D721Med (cell line): ENCODE results near the gene UST.

Experiments
- DNase-seq: peaks from one replicate; pipeline ENCODE4 v3.0.0; 2011; ENCODE audit warnings: low spot score; ENCODE audit not compliant: insufficient read length
- FAIRE-seq: peaks from 2 replicates; lab custom pipeline; 2011; peaks lifted over from hg19 to GRCh38; lab: Jason Lieb, UNC
- CTCF ChIP-seq: IDR thresholded peaks from 2 replicates; pipeline ENCODE4 v1.5.1; 2012; ENCODE audit warnings: mild to moderate bottlenecking, control low read depth; ENCODE audit not compliant: insufficient read depth; ENCODE audit errors: missing control alignments

UST gene

GRCh38 chr6:148962854-148963515 is 216.2 kb downstream of the UST start:
- FAIRE-seq (no peak), DNase-seq (no peak)
- no peak for TF ChIP-seq CTCF

GRCh38 chr6:148963738-148964137 is 216.9 kb downstream of the UST start:
- TF ChIP-seq CTCF, result no peak
- DNase-seq, result no peak
- FAIRE-seq, result no peak

GRCh38 chr6:148964467-148964866 is 217.6 kb downstream of the UST start:
- FAIRE-seq (no peak), DNase-seq (no peak)
- TF ChIP-seq CTCF, result no peak

DNA sequence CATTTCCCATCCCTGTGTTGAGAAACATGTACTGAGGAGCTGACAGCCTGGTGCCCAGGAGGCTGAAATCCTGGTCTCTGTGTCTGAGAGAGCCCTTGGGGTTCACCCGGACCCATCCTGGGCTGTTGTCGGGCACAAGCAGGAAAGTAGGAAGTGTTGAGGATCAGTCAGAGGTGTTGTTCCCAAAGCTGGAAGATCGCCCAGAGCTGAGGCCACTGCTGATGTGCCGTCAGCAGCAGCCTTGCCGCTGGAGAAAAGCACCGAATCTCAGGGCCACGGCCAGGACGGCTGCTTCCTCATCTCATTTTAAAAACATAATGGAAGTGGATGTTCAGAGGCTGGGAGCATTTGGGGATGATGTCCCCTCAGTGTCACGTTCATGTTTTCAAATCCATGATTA is 218.5 kb downstream of the UST start:
- FAIRE-seq, result no peak
- no peak for DNase-seq
- TF ChIP-seq CTCF, result no peak

DNA sequence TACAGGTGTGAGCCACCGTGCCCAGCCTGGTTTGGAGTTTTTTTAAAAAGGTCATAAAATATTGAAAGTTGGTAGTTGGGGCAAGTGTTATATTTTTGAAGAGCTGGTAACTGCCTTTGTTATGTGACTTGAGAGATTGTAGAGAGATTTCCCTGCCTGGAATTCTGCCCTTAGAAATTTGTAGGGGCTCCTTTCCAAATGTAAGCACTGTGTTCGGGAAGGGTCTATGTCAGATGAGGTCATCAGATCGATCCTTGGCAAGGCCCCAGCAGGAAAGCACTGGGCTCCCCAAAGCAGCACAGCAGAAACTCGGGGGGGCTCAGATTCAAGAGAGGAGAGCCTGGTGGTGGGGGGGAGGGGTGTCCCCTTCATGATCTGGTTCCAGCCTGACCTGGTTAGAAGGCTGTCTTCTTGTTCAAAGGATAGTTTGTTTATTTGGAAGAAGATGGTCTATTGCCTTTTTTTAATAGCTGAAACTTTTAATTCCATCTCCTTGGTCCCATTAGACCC is 220.2 kb downstream of the UST start:
- FAIRE-seq (no peak), DNase-seq (no peak)
- TF ChIP-seq CTCF, result no peak

DNA sequence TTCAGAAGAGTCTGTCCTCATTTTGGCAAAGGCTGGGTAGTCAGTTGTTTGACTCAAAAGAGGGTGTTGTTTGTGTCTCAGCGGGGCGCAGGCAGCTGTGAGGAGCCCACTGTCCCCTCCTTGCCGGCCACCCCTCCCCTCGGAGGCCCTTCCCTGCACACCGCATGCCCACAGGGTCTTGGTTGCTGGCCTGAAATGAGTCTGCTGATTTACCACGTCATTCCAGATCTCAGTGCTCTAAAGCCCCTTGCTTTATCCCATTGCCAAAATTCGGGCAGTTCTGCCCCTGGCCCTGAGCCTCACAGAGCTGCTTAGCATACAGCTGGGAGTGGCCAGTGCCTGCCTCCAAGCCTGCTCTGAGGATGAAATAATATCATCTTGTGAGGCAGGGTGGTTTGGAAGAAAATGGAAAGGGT is 220.7 kb downstream of the UST start:
- FAIRE-seq, result no peak
- DNase-seq, result no peak

More for the DNA sequence above, 220.7 kb downstream of the UST start:
- no peak for TF ChIP-seq CTCF
